H1 (cell line): Measurements from ENCODE around the gene NEK4. TPM values are rescaled to one million over a fixed set of nuclear protein-coding genes. Genes with fewer than 3 reads are reported as not detected.

Experiments
- CTCF ChIA-PET: fragments of 300-600 bp; sonication (Branson Sonifier 250); formaldehyde crosslinking; loops from one replicate; lab custom pipeline; 2021; ENCODE audit not compliant: partially characterized antibody; lab: Charles Lee
- POLR2A ChIA-PET: fragments of 300-600 bp; sonication (Branson Sonifier 250); formaldehyde crosslinking; loops from one replicate; lab custom pipeline; 2021; ENCODE audit warnings: inconsistent platforms; ENCODE audit not compliant: partially characterized antibody; lab: Charles Lee
- DNase-seq, 2 experiments: peaks; one replicate each; pipeline versions ENCODE4 v3.0.0 to v3.0.0-alpha.2; 2010 to 2022; ENCODE audit warnings: low spot score in 2 of 2, low read depth in 1 of 2, mixed read lengths in 1 of 2
- FAIRE-seq: peaks from 2 replicates; lab custom pipeline; 2011; peaks lifted over from hg19 to GRCh38; lab: Jason Lieb, UNC
- H2AFZ ChIP-seq: 2 replicates; pipeline ENCODE4 v1.8.1; 2012; ENCODE audit warnings: low read length, inconsistent platforms
- H2AK5ac ChIP-seq: 2 replicates; pipeline ENCODE4 v1.6.1; 2013; ENCODE audit warnings: low read depth, low read length
- H2BK120ac ChIP-seq: replicated peaks from 2 replicates; pipeline ENCODE3; 2013; ENCODE audit warnings: low read depth, low read length, inconsistent platforms
- H2BK12ac ChIP-seq: 2 replicates; pipeline ENCODE4 v1.6.1; 2013; ENCODE audit warnings: low read depth, low read length
- H2BK15ac ChIP-seq: 2 replicates; pipeline ENCODE4 v1.6.1; 2013; ENCODE audit warnings: low read length
- H2BK20ac ChIP-seq: 2 replicates; pipeline ENCODE4 v1.6.1; 2013; ENCODE audit warnings: low read length
- H2BK5ac ChIP-seq: 2 replicates; pipeline ENCODE4 v1.6.1; 2013; ENCODE audit warnings: low read depth, low read length
- H3K14ac ChIP-seq: 2 replicates; pipeline ENCODE4 v1.6.1; 2013; ENCODE audit warnings: inconsistent platforms; ENCODE audit not compliant: insufficient read length
- H3K18ac ChIP-seq: 2 replicates; pipeline ENCODE4 v1.6.1; 2013; ENCODE audit warnings: low read length; ENCODE audit errors: extremely low read depth
- H3K23ac ChIP-seq: 2 replicates; pipeline ENCODE4 v1.6.1; 2013; ENCODE audit warnings: inconsistent platforms; ENCODE audit not compliant: insufficient read length
- H3K23me2 ChIP-seq: 2 replicates; pipeline ENCODE4 v1.6.1; 2013; ENCODE audit warnings: low read depth, low read length
- H3K27ac ChIP-seq: 2 replicates; pipeline ENCODE4 v1.6.1; 2011; ENCODE audit warnings: low read depth, low read length, inconsistent platforms
- H3K27me3 ChIP-seq, 4 experiments: replicated peaks in 1 of 4; 1 replicate in 1 of 4; 2 replicates in 3 of 4; pipeline versions ENCODE4 v1.6.1 to v1.8.1; 2011 to 2013; ENCODE audit warnings: low read length in 3 of 4, mild to moderate bottlenecking in 3 of 4, inconsistent platforms in 2 of 4, mixed read lengths in 2 of 4, moderate library complexity in 1 of 4; ENCODE audit not compliant: control insufficient read depth in 3 of 4, insufficient read depth in 3 of 4; ENCODE audit errors: extremely low read depth in 1 of 4
- H3K36me3 ChIP-seq, 4 experiments: 2 replicates each; pipeline versions ENCODE4 v1.6.1 to v1.8.1; 2011 to 2013; ENCODE audit warnings: mild to moderate bottlenecking in 4 of 4, low read length in 3 of 4, moderate library complexity in 2 of 4, control low read depth in 1 of 4, inconsistent platforms in 1 of 4; ENCODE audit not compliant: insufficient read depth in 4 of 4, control insufficient read depth in 2 of 4
- H3K4ac ChIP-seq: replicated peaks from 2 replicates; pipeline ENCODE3; 2013; ENCODE audit warnings: low read length, low read depth, mixed read lengths, inconsistent platforms; ENCODE audit not compliant: insufficient read length
- H3K4me1 ChIP-seq, 4 experiments: replicated peaks in 1 of 4; 1 replicate in 1 of 4; 2 replicates in 3 of 4; pipeline versions ENCODE4 v1.6.1 to v1.8.1; 2011 to 2013; ENCODE audit warnings: low read length in 3 of 4, inconsistent platforms in 2 of 4, mixed read lengths in 1 of 4; ENCODE audit not compliant: insufficient read depth in 4 of 4, control insufficient read depth in 3 of 4
- H3K4me2 ChIP-seq, 2 experiments: 2 replicates each; pipeline versions ENCODE4 v1.6.1 to v1.8.1; 2011 to 2013; ENCODE audit warnings: low read depth in 2 of 2, low read length in 2 of 2, control low read depth in 1 of 2, inconsistent platforms in 1 of 2, mild to moderate bottlenecking in 1 of 2; ENCODE audit not compliant: insufficient read depth in 1 of 2
- H3K4me3 ChIP-seq, 4 experiments: fragments of 200-600, 300-600 bp in 1 of 4; sonication (generic), shearing (Covaris generic), sonication (Bioruptor Twin) in 1 of 4; 2 replicates each; pipeline versions ENCODE4 v1.5.1 to v1.8.1; 2011 to 2016; ENCODE audit warnings: low read length in 4 of 4, low read depth in 3 of 4, control low read depth in 2 of 4, inconsistent platforms in 2 of 4, mild to moderate bottlenecking in 2 of 4, mixed read lengths in 1 of 4, moderate library complexity in 1 of 4; ENCODE audit not compliant: insufficient read depth in 2 of 4; ENCODE audit errors: extremely low read depth in 1 of 4
- H3K56ac ChIP-seq: replicated peaks from 2 replicates; pipeline ENCODE3; 2013; ENCODE audit warnings: low read depth, mild to moderate bottlenecking, mixed read lengths, low read length, inconsistent platforms; ENCODE audit not compliant: insufficient read length
- H3K79me1 ChIP-seq: 2 replicates; pipeline ENCODE4 v1.6.1; 2013; ENCODE audit warnings: low read depth, low read length, control low read depth
- H3K79me2 ChIP-seq, 2 experiments: 2 replicates each; pipeline versions ENCODE4 v1.6.1 to v1.8.1; 2012 to 2013; ENCODE audit warnings: low read length in 2 of 2, mild to moderate bottlenecking in 2 of 2, inconsistent platforms in 1 of 2; ENCODE audit not compliant: insufficient read depth in 2 of 2, control insufficient read depth in 1 of 2
- H3K9ac ChIP-seq, 4 experiments: replicated peaks in 1 of 4; 1 replicate in 1 of 4; 2 replicates in 3 of 4; pipeline versions ENCODE4 v1.6.1 to v1.8.1; 2011 to 2013; ENCODE audit warnings: low read depth in 3 of 4, low read length in 3 of 4, control low read depth in 2 of 4, mild to moderate bottlenecking in 2 of 4, moderate library complexity in 2 of 4, inconsistent platforms in 1 of 4; ENCODE audit errors: extremely low read depth in 1 of 4
- H3K9me3 ChIP-seq, 2 experiments: 2 replicates each; pipeline versions ENCODE4 v1.6.1 to v1.8.1; 2012 to 2013; ENCODE audit warnings: mild to moderate bottlenecking in 2 of 2, moderate library complexity in 2 of 2, control low read depth in 1 of 2, inconsistent platforms in 1 of 2, low read depth in 1 of 2, low read length in 1 of 2, mixed read lengths in 1 of 2; ENCODE audit not compliant: insufficient read depth in 2 of 2
- H4K20me1 ChIP-seq, 2 experiments: replicated peaks in 1 of 2; 2 replicates each; pipeline versions ENCODE3 to v1.8.1; 2011 to 2013; ENCODE audit warnings: inconsistent platforms in 2 of 2, low read length in 2 of 2, mild to moderate bottlenecking in 1 of 2; ENCODE audit not compliant: insufficient read depth in 2 of 2, control insufficient read depth in 1 of 2
- H4K5ac ChIP-seq: 2 replicates; pipeline ENCODE4 v1.6.1; 2013; ENCODE audit warnings: low read length, low read depth, mixed read lengths, inconsistent platforms; ENCODE audit not compliant: insufficient read length
- H4K8ac ChIP-seq: 2 replicates; pipeline ENCODE4 v1.8.0; 2013; ENCODE audit warnings: mild to moderate bottlenecking, moderate library complexity, low read length, inconsistent platforms; ENCODE audit not compliant: insufficient read depth; ENCODE audit errors: extremely low read depth
- H4K91ac ChIP-seq: replicated peaks from 2 replicates; pipeline ENCODE3; 2013; ENCODE audit warnings: low read length, mixed read lengths, inconsistent platforms; ENCODE audit not compliant: insufficient read length
- CTCF ChIP-seq, 3 experiments: IDR thresholded peaks; 1 replicate in 2 of 3; 2 replicates in 1 of 3; pipeline versions ENCODE4 v1.5.1 to v1.6.1; 2011; ENCODE audit warnings: low read length in 3 of 3, mild to moderate bottlenecking in 3 of 3, inconsistent platforms in 2 of 3, low read depth in 1 of 3, moderate library complexity in 1 of 3; ENCODE audit not compliant: insufficient read depth in 1 of 3; ENCODE audit errors: control extremely low read depth in 1 of 3
- GABPA ChIP-seq: IDR thresholded peaks from 2 replicates; pipeline ENCODE4 v1.6.1; 2011; ENCODE audit warnings: mild to moderate bottlenecking, low read length, moderate library complexity, borderline replicate concordance; ENCODE audit not compliant: insufficient read depth
- GTF2F1 ChIP-seq: IDR thresholded peaks from 2 replicates; pipeline ENCODE4 v1.6.1; 2012; ENCODE audit warnings: low read depth, low read length, improper control_type of control experiment, borderline replicate concordance
- RAD21 ChIP-seq, 2 experiments: IDR thresholded peaks in 1 of 2; conservative IDR thresholded peaks in 1 of 2; 2 replicates each; pipeline ENCODE4 v1.6.1; 2011; ENCODE audit warnings: low read depth in 2 of 2, low read length in 2 of 2, improper control_type of control experiment in 1 of 2, inconsistent platforms in 1 of 2, mild to moderate bottlenecking in 1 of 2, moderate library complexity in 1 of 2
- WGBS, 2 experiments: shearing (Covaris generic) in 1 of 2; methylation state at CpG; one replicate each; pipeline versions ENCODE4 v1.1.6 to v1.1.7; 2013 to 2015; ENCODE audit warnings: low lambda C conversion rate in 2 of 2, mixed read lengths in 2 of 2, inconsistent platforms in 1 of 2, low coverage in 1 of 2, missing lambda C conversion rate in 1 of 2; ENCODE audit not compliant: insufficient replicate concordance in 2 of 2, insufficient coverage in 1 of 2, insufficient read length in 1 of 2; ENCODE audit errors: extremely low coverage in 1 of 2, missing lambda C conversion rate in 1 of 2; 5-methylcytosine and 5-hydroxymethylcytosine counted together
- polyA plus RNA-seq, 7 experiments: library from polyadenylated mRNA; depleted of rRNA in 3 of 7; stranded (reverse) in 5 of 7; unstranded in 2 of 7; fragments of >200 nt in 5 of 7; fragments of 200-250 nt in 2 of 7; gene quantifications; 1 replicate in 5 of 7; 2 replicates in 1 of 7; 4 replicates in 1 of 7; pipeline versions ENCODE4 v1.2.1 to v1.2.3, GENCODE V29; 2011 to 2013; ENCODE audit warnings: missing spikeins in 2 of 7, mixed read lengths in 2 of 7
- total RNA-seq: library from RNA; stranded (reverse); fragmentation: NEBNext Ultra II Directional; extraction: Animal tissue kit (Norgen Biotek cat#: 25700); gene quantifications from 2 replicates; pipeline ENCODE4 v1.2.1, GENCODE V29; 2021

The NEK4 gene
- total and polyA plus RNA-seq, 2 of the 8 experiments (the other 6 are each of a cell fraction or from before 2014, with no cell fraction given): 7.5 to 40.0 TPM

- Histone ChIP-seq H2AFZ (peak overlapping the region; percentile 9; the same call in 1 of the 2 replicates), H3K9me3 (no peaks in the 10 kb centered on the region), H3K56ac (no peak overlapping the region), H2BK12ac (no peak overlapping the region), H3K27me3 (no peaks in the 10 kb centered on the region), H4K20me1 (peaks cover 0 to 2% of the 10 kb centered on the region in 2 experiments), H3K79me2 (no peaks in the 10 kb centered on the region), H3K36me3 (no peaks in the 10 kb centered on the region), H3K9ac (no peak overlapping the region), H3K4me1 (no peaks in the 10 kb centered on the region), H3K79me1 (no peaks in the 10 kb centered on the region), H3K27ac (no peak overlapping the region), H3K23ac (no peak overlapping the region), H4K8ac (no peak overlapping the region), H2BK120ac (no peak overlapping the region), H2AK5ac (no peak overlapping the region), H3K4ac (no peak overlapping the region), H4K5ac (no peak overlapping the region), H3K4me3 (no peak overlapping the region), H3K14ac (no peak overlapping the region), H2BK20ac (no peak overlapping the region), H4K91ac (no peak overlapping the region), H3K23me2 (no peaks in the 10 kb centered on the region), H3K4me2 (no peak overlapping the region), H2BK15ac (no peak overlapping the region), H3K18ac (no peak overlapping the region), H2BK5ac (no peak overlapping the region)
- TF ChIP-seq CTCF (IDR thresholded peaks at IDR 0.05; ENCODE audit: control extremely low read depth in 1 of 3, insufficient read depth in 1 of 3, low read depth in 1 of 3, low read length in 3 of 3) (peak in 2 of 3 experiments; percentile 74 to 86; a peak in 3 of 4 replicates), GTF2F1 (no peak), GABPA (peak; percentile 24; the same call in 1 of the 2 replicates), RAD21 (IDR thresholded peaks at IDR 0.05 in 1 of 2, conservative IDR thresholded peaks at IDR 0.05 in 1 of 2; ENCODE audit: low read depth in 2 of 2, low read length in 2 of 2) (peak; percentile 60 to 64)
- DNase-seq: peak; percentile 44 to 87
- WGBS, 2 experiments: 66% methylated on average over 14 of the region's 14 CpGs; no CpG with 5 or more reads in 1 of the 2 experiments
- ChIA-PET POLR2A (interaction anchor here (0.6 to 1.9 kb wide), 3 partner anchors 9 to 28 kb away, joined by 3 to 6 read pairs (median 4); partner anchors contain the start of gene NEK4), CTCF (interaction anchor here (0.5 to 6.9 kb wide), 26 partner anchors 9 to 349 kb away, joined by 3 to 86 read pairs (median 6); partner anchors contain the start of genes ITIH1, MUSTN1 and NEK4)
- peak; percentile 93 for FAIRE-seq
Measured at GRCh38 chr3:52798978-52799476, 28.3 kb upstream of the NEK4 start.
